Measurements from ENCODE around the gene CAMKK1. TPM values are rescaled to one million over a fixed set of nuclear protein-coding genes. Genes with fewer than 3 reads are reported as not detected.

The CAMKK1 gene
- total RNA-seq, 2 donors from 2014 or later: 3.0 to 3.2 TPM

DNA sequence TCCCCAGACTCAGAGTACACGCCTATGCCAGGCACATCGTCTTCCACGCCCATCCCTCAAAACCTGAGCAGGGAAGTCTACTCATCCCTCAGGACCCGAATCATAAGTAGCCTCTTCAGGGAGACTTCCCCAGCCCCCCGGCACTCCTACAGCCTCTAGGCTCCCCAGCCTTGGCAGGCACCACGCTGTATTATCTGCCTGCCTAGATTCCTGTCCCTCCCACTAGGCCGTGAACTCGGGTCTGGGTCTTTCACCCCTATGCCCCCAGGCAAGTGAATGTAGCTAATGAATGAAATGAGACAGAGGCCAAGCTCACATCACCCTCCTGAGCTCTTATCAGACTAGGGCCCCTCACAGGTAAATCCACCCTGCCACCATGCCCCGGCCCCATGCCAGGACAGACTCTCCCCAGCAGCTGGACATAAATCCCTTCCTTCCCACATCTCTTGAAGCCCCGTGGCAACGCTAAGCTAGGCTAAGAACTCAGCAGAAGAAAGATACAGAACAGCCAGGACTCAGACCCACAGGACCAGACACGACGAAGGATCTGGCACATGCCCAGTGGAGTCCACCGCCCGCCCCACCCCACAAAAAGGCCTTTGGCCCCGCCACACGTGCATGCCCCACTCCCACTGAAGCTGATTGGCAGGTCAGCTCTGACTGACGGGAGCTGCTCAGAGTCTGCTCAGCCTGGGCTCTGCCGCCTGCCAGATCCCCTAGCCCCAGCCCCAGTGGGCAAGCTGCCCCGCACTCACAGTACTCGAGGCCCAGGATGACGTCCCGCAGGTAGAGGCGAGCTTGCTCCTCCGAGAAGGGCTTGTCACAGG, 13.0 kb downstream of the CAMKK1 start:
- H3K36me3 ChIP-seq: peaks cover 17% of the 10 kb centered on the region

DNA sequence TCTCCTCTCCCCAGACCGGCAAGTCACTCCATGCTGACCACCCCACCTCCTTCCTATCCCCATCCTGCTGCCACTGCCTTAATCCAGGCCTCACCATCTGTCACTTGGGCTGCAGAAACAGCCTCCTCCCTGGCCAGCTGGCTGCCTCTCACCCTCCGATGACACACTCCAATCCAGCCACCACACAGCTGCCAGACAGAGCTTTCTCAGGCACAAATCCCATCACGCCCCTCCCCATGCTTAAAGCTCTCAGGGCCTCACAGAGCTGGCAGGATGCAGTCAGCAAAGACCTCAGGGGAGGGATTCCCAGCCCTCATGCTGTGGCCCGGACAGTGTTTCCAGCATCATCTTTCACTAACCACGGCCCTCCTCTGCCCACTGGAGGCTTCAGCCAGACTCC, 13.7 kb downstream of the CAMKK1 start:
- TF ChIP-seq, protein P1, sequence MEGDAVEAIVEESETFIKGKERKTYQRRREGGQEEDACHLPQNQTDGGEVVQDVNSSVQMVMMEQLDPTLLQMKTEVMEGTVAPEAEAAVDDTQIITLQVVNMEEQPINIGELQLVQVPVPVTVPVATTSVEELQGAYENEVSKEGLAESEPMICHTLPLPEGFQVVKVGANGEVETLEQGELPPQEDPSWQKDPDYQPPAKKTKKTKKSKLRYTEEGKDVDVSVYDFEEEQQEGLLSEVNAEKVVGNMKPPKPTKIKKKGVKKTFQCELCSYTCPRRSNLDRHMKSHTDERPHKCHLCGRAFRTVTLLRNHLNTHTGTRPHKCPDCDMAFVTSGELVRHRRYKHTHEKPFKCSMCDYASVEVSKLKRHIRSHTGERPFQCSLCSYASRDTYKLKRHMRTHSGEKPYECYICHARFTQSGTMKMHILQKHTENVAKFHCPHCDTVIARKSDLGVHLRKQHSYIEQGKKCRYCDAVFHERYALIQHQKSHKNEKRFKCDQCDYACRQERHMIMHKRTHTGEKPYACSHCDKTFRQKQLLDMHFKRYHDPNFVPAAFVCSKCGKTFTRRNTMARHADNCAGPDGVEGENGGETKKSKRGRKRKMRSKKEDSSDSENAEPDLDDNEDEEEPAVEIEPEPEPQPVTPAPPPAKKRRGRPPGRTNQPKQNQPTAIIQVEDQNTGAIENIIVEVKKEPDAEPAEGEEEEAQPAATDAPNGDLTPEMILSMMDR (IDR thresholded peaks at IDR 0.05): no peak
- H3K36me3 ChIP-seq: peaks cover 11% of the 10 kb centered on the region

More for the DNA sequence above, 13.0 kb downstream of the CAMKK1 start:
- H3K9me3 ChIP-seq: no peaks in the 10 kb centered on the region
- H3K27ac ChIP-seq: peak overlapping the region; percentile 78 to 84
- no peaks in the 10 kb centered on the region for H3K27me3 ChIP-seq
- no peak overlapping the region for H3K4me3 ChIP-seq
- TF ChIP-seq, protein P1 (IDR thresholded peaks at IDR 0.05): no peak
- DNase-seq (ENCODE audit: low spot score): no peak
- peaks cover 0 to 17% of the 10 kb centered on the region in 2 donors for H3K4me1 ChIP-seq

DNA sequence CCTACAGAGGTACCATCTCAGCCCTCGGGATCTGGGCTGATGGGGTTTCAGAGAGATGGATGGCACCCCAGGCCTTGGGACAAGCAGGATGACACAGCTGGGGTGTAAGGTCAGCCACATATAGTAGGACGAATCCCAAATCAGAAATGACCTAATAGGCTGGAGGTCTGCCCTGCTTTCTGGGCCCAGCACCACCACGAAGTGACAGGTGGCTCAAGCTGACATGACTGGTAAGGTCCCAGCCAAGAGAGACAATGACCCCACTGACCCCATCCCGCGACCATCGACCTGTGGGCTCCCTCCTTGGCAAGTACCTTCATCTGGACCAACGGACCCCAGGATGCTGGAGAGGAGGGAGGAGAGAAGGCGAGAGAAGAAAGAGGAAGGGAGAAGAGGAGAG, 15.6 kb downstream of the CAMKK1 start:
- no peak overlapping the region for H3K27ac ChIP-seq
- H3K27me3 ChIP-seq: no peaks in the 10 kb centered on the region
- DNase-seq (ENCODE audit: low spot score): no peak
- TF ChIP-seq, protein P1 (IDR thresholded peaks at IDR 0.05): no peak
- peaks cover 0 to 17% of the 10 kb centered on the region in 2 donors for H3K4me1 ChIP-seq
- H3K9me3 ChIP-seq: no peaks in the 10 kb centered on the region
- no peak overlapping the region for H3K4me3 ChIP-seq
- peaks cover 15% of the 10 kb centered on the region for H3K36me3 ChIP-seq

More for the DNA sequence above, 13.7 kb downstream of the CAMKK1 start:
- Histone ChIP-seq H3K9me3 (no peaks in the 10 kb centered on the region), H3K27ac (peak overlapping the region; percentile 78 to 84), H3K4me1 (peaks cover 0 to 17% of the 10 kb centered on the region in 2 donors), H3K4me3 (no peak overlapping the region), H3K27me3 (no peaks in the 10 kb centered on the region)
- DNase-seq (ENCODE audit: low spot score): no peak

DNA sequence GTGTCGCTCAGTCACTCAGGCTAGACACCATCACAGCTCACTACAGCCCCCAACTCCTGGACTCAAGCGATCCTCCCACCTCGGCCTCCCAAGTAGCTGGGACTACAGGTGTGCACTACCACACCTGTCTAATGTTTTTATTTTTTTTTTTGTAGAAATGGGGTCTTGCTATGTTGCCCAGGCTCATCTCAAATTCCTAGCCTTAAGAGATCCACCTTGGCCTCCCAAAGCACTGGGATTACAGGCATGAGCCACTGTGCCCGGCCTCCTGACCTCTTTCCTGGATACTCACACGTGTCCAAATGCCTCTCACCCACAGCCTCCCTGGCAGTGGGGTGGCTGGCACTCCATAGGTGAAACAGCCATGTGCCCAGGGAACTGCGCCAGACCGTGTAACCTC, 17.5 kb downstream of the CAMKK1 start:
- Histone ChIP-seq H3K9me3 (no peaks in the 10 kb centered on the region), H3K4me3 (no peak overlapping the region), H3K27ac (no peak overlapping the region), H3K27me3 (no peaks in the 10 kb centered on the region), H3K36me3 (peaks cover 15% of the 10 kb centered on the region), H3K4me1 (peaks cover 0 to 25% of the 10 kb centered on the region in 2 donors)
- DNase-seq (ENCODE audit: low spot score): no peak
- TF ChIP-seq, protein P1 (IDR thresholded peaks at IDR 0.05): no peak

DNA sequence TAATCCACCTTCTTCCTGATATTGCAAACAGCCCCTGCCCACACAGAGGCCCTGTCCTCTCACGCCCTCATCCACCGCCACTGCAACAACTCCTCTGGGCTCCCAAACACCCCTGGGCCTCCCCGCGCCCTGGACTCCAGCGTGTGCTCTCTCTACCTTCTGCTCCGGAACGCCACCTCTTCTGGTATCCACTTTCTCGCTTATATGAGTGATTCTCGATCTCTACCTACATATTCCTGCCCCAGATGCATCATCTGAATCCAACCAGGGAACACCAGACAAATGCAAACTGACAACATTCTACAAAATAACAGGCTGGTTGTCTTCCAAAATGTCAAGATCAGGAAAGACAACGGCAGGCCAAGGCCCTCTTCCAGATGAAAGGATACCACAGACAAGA, 19.0 kb downstream of the CAMKK1 start:
- Histone ChIP-seq H3K27ac (no peak overlapping the region), H3K4me3 (no peak overlapping the region), H3K4me1 (peaks cover 0 to 16% of the 10 kb centered on the region in 2 donors), H3K36me3 (peaks cover 15% of the 10 kb centered on the region), H3K27me3 (no peaks in the 10 kb centered on the region), H3K9me3 (no peaks in the 10 kb centered on the region)
- TF ChIP-seq, protein P1 (IDR thresholded peaks at IDR 0.05): no peak
- no peak for DNase-seq (ENCODE audit: low spot score)

Measured in right atrium auricular region (tissue), 2 donors.